A673 (cell line): ENCODE results near the gene METTL27. TPM values are rescaled to one million over a fixed set of nuclear protein-coding genes. Genes with fewer than 3 reads are reported as not detected.
"Not testable (repeated sequence)": the region's sequence is repeated elsewhere in the genome, so short reads cannot be mapped to it uniquely, and the experiment has no call there.

ENCODE experiments used
- BruUV-seq: library from RNA; stranded (reverse); fragments of 400-500 nt; replicated peaks from 2 replicates; lab custom pipeline; 2021; lab: Mats Ljungman, UMichigan
- CTCF ChIA-PET: fragments of 300-600 bp; sonication (Branson Sonifier 250); formaldehyde crosslinking; loops from one replicate; lab custom pipeline; 2022; ENCODE audit warnings: antibody characterized with exemption; lab: Charles Lee
- POLR2A ChIA-PET: fragments of 300-600 bp; sonication (Branson Sonifier 250); formaldehyde crosslinking; loops from one replicate; lab custom pipeline; 2022; ENCODE audit warnings: antibody characterized with exemption; ENCODE audit not compliant: low non-redundant PET; lab: Charles Lee
- DNase-seq: peaks from one replicate; pipeline ENCODE4 v3.0.0-alpha.2; 2015; ENCODE audit warnings: low spot score
- H3K27ac ChIP-seq: fragments of 200-600 bp; sonication (generic); 2 replicates; pipeline ENCODE4 v1.5.1; 2016; ENCODE audit warnings: mixed run types, low read depth, mild to moderate bottlenecking, mixed read lengths, antibody characterized with exemption, low read length; ENCODE audit not compliant: poor library complexity, severe bottlenecking
- H3K27me3 ChIP-seq: fragments of 200-600 bp; sonication (generic); replicated peaks from 2 replicates; pipeline ENCODE4 v1.6.1; 2017; ENCODE audit warnings: mixed run types, low read depth, mild to moderate bottlenecking, mixed read lengths, antibody characterized with exemption, low read length; ENCODE audit not compliant: insufficient read depth, poor library complexity
- H3K36me3 ChIP-seq: fragments of 200-600 bp; sonication (generic); 2 replicates; pipeline ENCODE4 v1.6.1; 2016; ENCODE audit warnings: mixed run types, mild to moderate bottlenecking, mixed read lengths, antibody characterized with exemption, low read length; ENCODE audit not compliant: insufficient read depth, poor library complexity, severe bottlenecking
- H3K4me1 ChIP-seq: fragments of 200-600 bp; sonication (generic); 2 replicates; pipeline ENCODE4 v1.6.1; 2017; ENCODE audit warnings: mixed run types, mild to moderate bottlenecking, mixed read lengths, antibody characterized with exemption, low read length; ENCODE audit not compliant: insufficient read depth, poor library complexity, severe bottlenecking
- H3K4me3 ChIP-seq: fragments of 200-600 bp; sonication (generic); 2 replicates; pipeline ENCODE4 v1.5.1; 2016; ENCODE audit warnings: low read depth, mixed run types, mild to moderate bottlenecking, mixed read lengths, low read length; ENCODE audit not compliant: poor library complexity, severe bottlenecking
- H3K9me3 ChIP-seq: fragments of 200-600 bp; sonication (generic); 2 replicates; pipeline ENCODE4 v1.6.1; 2016; ENCODE audit warnings: mixed run types, low read depth, mild to moderate bottlenecking, mixed read lengths, antibody characterized with exemption, low read length; ENCODE audit not compliant: poor library complexity, severe bottlenecking
- EZH2 ChIP-seq: fragments of 200-600 bp; sonication (generic); IDR thresholded peaks from 2 replicates; pipeline ENCODE4 v1.6.1; 2017; ENCODE audit warnings: borderline replicate concordance, low read depth, mild to moderate bottlenecking, mixed read lengths, antibody characterized with exemption, low read length; ENCODE audit not compliant: poor library complexity, severe bottlenecking
- intact Hi-C: fragments of 100-400 bp; cut with micrococcal nuclease; formaldehyde crosslinking; loops from one replicate; pipeline ENCODE4 v1.10.0; 2022; ENCODE audit not compliant: unreplicated experiment
- total RNA-seq: library from RNA; stranded (reverse); gene quantifications from 2 replicates; pipeline ENCODE4 v1.2.3, GENCODE V29; 2021
- TF ChIP-seq, protein P1 (sequence below): fragments of 300-800, 200-600 bp; sonication (generic); conservative IDR thresholded peaks from 2 replicates; pipeline ENCODE4 v1.5.1; 2017; ENCODE audit warnings: low read depth, mild to moderate bottlenecking, antibody characterized with exemption, low read length, moderate library complexity, mixed read lengths

Gene METTL27
- total RNA-seq, 1 experiment from 2014 or later: not detected

GRCh38 chr7:73885433-73885974 lies 43.2 kb upstream of the METTL27 start:
- TF ChIP-seq EZH2: no peak
- TF ChIP-seq, protein P1, sequence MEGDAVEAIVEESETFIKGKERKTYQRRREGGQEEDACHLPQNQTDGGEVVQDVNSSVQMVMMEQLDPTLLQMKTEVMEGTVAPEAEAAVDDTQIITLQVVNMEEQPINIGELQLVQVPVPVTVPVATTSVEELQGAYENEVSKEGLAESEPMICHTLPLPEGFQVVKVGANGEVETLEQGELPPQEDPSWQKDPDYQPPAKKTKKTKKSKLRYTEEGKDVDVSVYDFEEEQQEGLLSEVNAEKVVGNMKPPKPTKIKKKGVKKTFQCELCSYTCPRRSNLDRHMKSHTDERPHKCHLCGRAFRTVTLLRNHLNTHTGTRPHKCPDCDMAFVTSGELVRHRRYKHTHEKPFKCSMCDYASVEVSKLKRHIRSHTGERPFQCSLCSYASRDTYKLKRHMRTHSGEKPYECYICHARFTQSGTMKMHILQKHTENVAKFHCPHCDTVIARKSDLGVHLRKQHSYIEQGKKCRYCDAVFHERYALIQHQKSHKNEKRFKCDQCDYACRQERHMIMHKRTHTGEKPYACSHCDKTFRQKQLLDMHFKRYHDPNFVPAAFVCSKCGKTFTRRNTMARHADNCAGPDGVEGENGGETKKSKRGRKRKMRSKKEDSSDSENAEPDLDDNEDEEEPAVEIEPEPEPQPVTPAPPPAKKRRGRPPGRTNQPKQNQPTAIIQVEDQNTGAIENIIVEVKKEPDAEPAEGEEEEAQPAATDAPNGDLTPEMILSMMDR: no peak
- no peak for DNase-seq
- Histone ChIP-seq H3K36me3 (no peaks in the 10 kb centered on the region), H3K4me3 (no peak overlapping the region), H3K27ac (no peak overlapping the region), H3K9me3 (no peaks in the 10 kb centered on the region), H3K27me3 (peaks cover 9% of the 10 kb centered on the region), H3K4me1 (no peaks in the 10 kb centered on the region)
- BruUV-seq: no TSS peak
- POLR2A ChIA-PET: no interaction called here
- CTCF ChIA-PET: no interaction called here
- intact Hi-C loops: no loop called here

DNA sequence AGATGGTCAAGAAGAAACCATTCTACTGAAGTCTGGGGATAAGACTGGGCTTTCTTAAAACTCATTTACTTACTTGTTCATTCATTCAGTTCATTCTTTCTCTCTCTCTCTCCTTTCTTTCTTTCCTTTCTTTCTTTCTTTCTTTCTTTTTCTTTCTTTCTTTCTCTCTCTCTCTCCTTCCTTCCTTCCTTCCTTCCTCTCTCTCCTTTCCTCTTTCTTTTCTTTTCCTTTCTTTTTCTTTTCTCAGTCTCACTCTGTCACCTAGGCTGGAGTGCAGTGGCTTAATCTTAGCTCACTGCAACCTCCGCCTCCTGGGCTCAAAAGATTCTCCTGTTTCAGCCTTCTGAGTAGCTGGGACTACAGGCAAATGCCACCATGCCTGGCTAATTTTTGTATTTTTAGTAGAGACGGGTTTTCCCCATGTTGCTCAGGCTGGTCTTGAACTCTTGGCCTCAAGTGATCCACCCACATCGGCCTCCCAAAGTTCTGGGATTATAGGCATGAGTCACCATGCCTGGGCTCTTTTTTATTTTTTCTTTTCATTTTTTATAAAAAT lies 42.6 kb upstream of the METTL27 start:
- H3K4me3 ChIP-seq, POLR2A ChIA-PET, intact Hi-C loops, H3K9me3 ChIP-seq, DNase-seq, H3K36me3 ChIP-seq, CTCF ChIA-PET, BruUV-seq, H3K4me1 ChIP-seq, H3K27ac ChIP-seq: not testable (repeated sequence)
- peaks cover 15% of the 10 kb centered on the region for H3K27me3 ChIP-seq

DNA sequence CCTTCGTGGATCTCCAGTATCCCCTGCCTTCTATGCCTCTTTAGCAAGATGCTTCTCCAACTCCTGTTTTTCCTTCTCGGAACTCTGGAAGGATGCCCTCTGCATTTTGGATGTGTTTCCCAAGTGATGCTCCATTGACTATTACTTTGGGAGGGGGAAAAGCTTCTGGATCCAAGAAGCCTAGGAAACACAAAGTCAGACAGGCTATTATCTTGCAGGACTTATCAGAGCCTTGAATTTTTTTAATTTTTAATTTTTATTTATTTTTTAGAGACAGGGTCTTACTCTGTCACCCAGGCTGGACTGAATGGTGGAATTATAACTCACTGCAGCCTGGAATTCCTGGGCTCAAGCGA lies 39.7 kb upstream of the METTL27 start:
- TF ChIP-seq, protein P1: no peak
- TF ChIP-seq EZH2: no peak
- DNase-seq: no peak
- ChIA-PET CTCF (no interaction called here), POLR2A (no interaction called here)
- BruUV-seq: no TSS peak
- intact Hi-C loops: no loop called here
- H3K27me3 ChIP-seq: peaks cover 16% of the 10 kb centered on the region
- H3K27ac ChIP-seq: no peak overlapping the region
- no peaks in the 10 kb centered on the region for H3K9me3 ChIP-seq
- H3K4me3 ChIP-seq: no peak overlapping the region
- H3K36me3 ChIP-seq: no peaks in the 10 kb centered on the region
- no peaks in the 10 kb centered on the region for H3K4me1 ChIP-seq
